T follicular helper cell (primary cell): ENCODE data around the gene USP40.

Experiments
- DNase-seq: peaks from one replicate; pipeline ENCODE4 v3.0.0-alpha.2; 2020; ENCODE audit warnings: low read depth

USP40 gene

GRCh38 chr2:233458031-233458610 lies 108.5 kb downstream of the USP40 start:
- DNase-seq, result no peak

GRCh38 chr2:233457356-233457755 lies 109.2 kb downstream of the USP40 start:
- no peak for DNase-seq

GRCh38 chr2:233456934-233457333 lies 109.6 kb downstream of the USP40 start:
- no peak for DNase-seq

DNA sequence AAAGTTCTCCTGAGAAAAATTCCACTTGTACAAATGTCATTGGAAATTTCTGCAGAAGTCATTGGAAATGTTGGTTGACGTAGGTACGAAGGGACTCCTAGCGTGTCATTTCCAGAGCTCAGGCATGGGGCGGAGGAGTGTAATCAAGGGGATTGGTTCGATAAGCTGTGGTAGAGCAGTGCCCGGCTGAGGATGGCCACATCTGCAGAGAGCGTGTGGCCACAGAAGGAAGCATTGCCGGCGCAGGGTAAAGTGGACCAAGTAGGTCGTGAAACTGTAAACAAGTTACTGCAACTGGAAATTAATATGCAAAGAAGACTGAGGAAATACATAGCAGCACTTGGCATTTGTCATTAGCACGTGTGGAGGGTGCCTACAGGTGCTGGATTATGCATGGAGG lies 110.5 kb downstream of the USP40 start:
- DNase-seq, result no peak

- DNase-seq, result no peak
These were observed 111.1 kb downstream of the USP40 start for GRCh38 chr2:233455491-233455890.

GRCh38 chr2:233455006-233455405 lies 111.6 kb downstream of the USP40 start:
- no peak for DNase-seq

DNA sequence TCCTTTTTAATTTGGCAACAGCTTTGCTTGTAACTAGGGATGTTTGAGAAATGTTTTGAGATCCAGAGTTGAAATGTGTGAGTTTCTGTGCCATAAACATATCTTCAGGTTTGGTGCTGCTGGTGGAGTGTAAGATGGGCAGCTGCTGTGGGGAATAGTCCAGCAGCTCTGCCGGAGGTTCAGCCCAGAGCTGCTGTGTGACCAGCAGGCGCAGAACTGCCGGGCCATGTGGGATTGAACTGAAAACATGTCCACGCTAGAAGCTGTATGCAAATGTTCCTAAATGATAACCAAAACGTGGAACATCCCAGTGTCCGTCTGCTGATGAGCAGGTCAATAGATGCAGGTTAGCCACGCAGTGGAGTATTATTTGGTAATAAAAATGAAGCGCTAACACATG lies 112.7 kb downstream of the USP40 start:
- DNase-seq, result no peak

DNA sequence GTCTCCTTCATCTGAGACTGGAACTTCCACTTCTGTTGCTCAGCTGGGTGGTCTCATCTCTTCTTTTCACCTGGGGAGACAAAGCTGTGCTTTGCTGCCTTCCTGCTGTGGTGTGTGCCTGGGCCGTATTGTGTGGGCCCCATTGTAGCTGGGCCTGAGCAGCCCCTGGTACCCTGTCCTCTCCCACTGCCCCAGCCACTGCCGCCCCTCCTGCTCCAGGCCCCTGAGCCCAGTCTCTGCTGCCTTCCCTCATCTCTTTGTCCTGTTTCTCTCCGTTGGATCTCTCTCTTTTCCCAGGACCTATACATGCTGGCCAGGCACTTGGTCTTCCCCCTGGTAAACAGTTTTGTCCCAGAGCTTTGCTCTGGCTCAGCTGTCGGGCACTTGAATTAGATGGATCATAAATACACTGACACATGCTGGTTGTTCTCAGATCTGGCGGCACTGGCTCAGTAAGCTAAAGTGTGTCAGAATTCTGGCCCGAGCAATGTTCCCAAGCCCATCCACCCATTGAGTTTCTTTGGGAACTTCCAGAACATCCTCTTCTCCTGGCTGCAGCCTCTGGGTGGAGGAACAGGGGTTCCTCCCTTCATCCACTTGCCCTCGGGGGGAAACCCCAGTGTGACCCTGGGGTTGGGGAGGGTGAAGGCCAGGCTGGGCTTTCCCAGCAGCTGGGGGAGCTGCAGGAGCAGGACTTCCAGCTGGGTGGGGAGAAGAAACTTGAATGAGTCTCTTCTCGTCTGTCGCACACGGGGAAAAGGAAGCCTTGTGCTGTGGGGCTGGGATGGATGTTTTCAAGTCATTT lies 113.3 kb downstream of the USP40 start:
- no peak for DNase-seq

DNA sequence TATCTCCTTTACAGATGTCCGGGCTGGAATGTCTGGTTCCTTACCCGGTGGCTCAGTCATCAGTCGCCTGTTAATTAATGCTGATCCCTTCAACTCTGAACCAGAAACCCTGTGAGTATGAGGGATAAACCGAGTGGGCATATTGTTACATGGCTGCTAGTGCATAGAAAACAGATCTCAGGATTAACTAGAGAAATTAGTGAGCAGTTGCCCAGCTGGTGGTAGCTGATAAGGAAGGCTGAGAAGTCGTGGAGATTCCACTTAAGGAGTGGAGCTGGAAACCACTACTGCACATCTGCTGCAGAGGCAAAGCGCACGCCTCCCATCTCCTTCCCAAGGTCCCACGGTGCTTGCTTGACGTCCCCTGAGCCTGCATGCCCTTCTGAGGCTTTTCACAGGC lies 114.6 kb downstream of the USP40 start:
- no peak for DNase-seq

- no peak for DNase-seq
These were observed 115.6 kb downstream of the USP40 start for GRCh38 chr2:233450864-233451575.

- no peak for DNase-seq
These were observed 116.4 kb downstream of the USP40 start for GRCh38 chr2:233449921-233450863.

DNA sequence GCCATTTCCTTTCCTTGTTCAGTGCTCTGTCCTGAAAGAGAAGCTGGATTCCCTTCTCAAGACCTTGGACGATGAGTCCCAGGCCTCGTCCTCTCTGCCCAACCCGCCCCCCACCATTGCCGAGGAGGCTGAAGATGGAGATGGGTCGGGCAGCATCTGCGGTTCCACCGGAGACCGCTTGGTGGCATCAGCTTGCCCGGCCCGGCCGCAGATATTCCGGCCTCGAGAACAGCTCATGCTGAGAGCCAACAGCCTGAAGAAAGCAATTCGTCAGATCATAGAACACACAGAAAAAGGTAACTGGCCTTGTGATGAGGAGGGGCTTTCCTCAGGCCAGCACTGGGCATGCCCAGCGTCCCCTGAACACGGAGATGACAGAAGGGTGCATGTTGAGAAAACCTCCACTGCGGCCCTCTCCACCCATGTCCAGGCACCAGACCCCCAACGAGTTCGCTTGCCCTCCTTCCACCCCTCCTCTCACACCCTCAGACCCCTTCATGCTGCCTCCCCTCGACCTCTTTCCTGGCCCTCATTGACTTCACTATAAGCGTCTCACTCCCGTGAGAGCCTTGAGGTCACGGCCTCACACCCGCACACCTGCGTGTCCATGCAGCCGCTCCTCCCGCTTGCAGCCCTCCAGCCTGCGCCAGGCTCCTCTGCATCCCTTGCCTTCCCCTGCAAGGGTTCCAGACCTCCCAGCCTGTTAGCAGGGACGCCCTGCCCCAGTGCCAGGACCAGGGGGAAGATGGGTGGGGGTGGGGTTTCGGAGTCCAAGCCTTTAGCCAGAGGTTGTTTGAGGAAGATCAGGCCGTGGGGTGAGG lies 117.3 kb downstream of the USP40 start:
- no peak for DNase-seq

DNA sequence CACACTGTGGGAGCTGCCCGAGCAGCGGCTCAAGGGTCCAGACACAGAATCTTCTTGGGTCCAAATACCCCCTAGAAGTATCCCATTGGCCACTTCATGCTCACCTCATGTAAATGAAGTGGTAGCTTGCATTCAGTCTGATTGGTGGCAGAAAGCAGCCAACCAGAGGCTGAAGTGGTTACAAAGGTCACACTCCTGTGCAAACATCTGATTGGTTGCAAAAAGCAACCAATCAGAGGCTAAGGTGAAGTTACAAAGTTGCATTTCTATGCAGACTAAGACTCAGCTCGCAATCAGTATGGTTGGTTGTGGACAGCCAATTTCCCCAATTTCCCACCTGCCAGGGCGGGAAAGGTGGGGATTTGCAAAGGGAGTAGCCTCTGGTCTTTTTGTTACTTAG lies 118.0 kb downstream of the USP40 start:
- no peak for DNase-seq

DNA sequence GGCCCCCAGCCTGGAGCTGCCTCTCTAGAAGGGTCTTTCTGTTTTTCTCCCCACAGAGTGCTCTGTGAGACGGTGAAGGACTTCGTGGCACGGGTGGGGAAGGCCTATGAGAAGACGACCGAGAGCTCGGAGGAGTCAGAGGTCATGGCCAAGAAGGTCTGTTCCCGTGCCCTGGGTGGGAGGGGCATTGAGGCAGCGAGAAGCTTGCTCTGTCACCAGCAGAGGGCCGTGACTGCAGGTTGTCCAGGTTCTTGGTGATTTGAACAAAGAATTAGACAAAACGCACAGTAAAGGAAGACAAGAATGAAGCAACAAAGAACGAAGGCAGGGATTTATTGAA lies 118.4 kb downstream of the USP40 start:
- no peak for DNase-seq

GRCh38 chr2:233447506-233448219 lies 118.9 kb downstream of the USP40 start:
- no peak for DNase-seq

- no peak for DNase-seq
These were observed 119.8 kb downstream of the USP40 start for GRCh38 chr2:233446606-233447305.

DNA sequence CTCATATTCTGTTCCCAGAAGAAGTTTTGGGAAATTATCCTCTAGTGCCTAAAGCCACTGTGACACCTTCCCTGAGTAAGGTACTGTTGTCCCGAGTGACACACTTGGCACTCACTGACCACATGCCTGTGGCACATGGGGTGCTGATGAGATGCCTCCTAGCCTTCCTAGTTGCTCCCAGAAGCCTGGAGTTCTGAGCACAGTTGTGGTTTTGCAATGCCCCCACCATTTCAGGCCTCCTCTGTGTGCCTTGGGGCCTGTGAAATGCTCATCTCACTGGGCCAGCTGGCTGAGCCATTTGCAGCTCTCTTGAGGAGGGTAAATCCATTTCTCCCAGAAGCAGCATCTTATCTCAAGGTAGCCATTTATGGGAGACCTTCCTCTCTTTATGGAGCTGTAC lies 120.5 kb downstream of the USP40 start:
- DNase-seq, result no peak

GRCh38 chr2:233445152-233445830 lies 121.3 kb downstream of the USP40 start:
- DNase-seq, result no peak

DNA sequence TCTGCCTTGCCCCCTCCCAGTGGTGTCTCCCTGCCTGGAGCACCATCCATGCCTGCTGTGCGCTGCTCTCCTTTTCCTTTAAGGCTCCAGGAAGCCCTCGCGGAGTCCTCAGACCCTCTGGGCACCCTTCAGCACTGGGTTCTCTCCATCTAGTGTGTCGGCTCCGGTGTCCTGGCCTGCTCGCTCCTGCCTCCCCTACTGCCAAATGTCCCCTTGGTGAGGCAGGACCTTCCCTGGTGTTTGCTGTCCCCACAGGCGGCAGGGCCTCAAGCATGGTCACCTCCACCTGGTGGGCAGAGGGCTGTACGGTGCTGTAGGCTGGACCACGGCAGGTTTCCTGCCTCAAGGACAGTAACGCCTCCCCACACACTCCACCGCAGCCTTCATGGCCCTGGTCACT lies 122.1 kb downstream of the USP40 start:
- DNase-seq, result no peak
